Measurements from ENCODE around the gene HEXIM2. TPM values are rescaled to one million over a fixed set of nuclear protein-coding genes. Genes with fewer than 3 reads are reported as not detected.

The HEXIM2 gene
- total RNA-seq, 1 experiment from 2014 or later: 13.5 TPM

- DNase-seq (ENCODE audit: low read depth, low spot score): no peak
- Histone ChIP-seq H3K36me3 (ENCODE audit: control insufficient read depth in 1 of 2, insufficient read depth in 2 of 2, low read length in 2 of 2) (no peaks in the 10 kb centered on the region), H3K79me2 (ENCODE audit: insufficient read depth, low read length) (peaks cover 52% of the 10 kb centered on the region), H3K4me2 (ENCODE audit: low read length) (peak overlapping the region; percentile 100), H3K4me3 (replicated peaks in 1 of 2; ENCODE audit: low read depth in 1 of 2, low read length in 2 of 2) (peak overlapping the region; percentile 84 to 86), H3K9me2 (ENCODE audit: insufficient read depth) (no peaks in the 10 kb centered on the region), H3K9ac (ENCODE audit: low read length) (peak overlapping the region; percentile 82), H3K27me3 (ENCODE audit: insufficient read depth, low read length) (no peaks in the 10 kb centered on the region), H3K4me1 (ENCODE audit: control insufficient read depth in 1 of 2, insufficient read depth in 2 of 2, low read length in 2 of 2) (peaks cover 56 to 74% of the 10 kb centered on the region in 2 experiments), H3K27ac (ENCODE audit: low read depth, low read length) (peak overlapping the region; percentile 89), H4K20me1 (ENCODE audit: insufficient read depth) (no peaks in the 10 kb centered on the region), H3K9me3 (ENCODE audit: control insufficient read depth in 1 of 2, insufficient read depth in 1 of 2, low read depth in 1 of 2, low read length in 2 of 2) (no peaks in the 10 kb centered on the region), H2AFZ (ENCODE audit: low read depth, low read length, poor library complexity, severe bottlenecking) (no peak overlapping the region)
- TF ChIP-seq SP1 (IDR thresholded peaks at IDR 0.05; ENCODE audit: low read depth): no peak
- TF ChIP-seq REST (IDR thresholded peaks at IDR 0.05; ENCODE audit: low read depth): no peak
- TF ChIP-seq POLR2A (IDR thresholded peaks at IDR 0.05; ENCODE audit: borderline replicate concordance, extremely low read depth, insufficient read depth, insufficient read length): no peak
- no peak for TF ChIP-seq ELF1 (IDR thresholded peaks at IDR 0.05; ENCODE audit: borderline replicate concordance, low read depth)
- no peak for TF ChIP-seq FOSL1 (IDR thresholded peaks at IDR 0.05; ENCODE audit: low read depth)
- ChIA-PET POLR2A (interaction anchor here (3.2 kb wide), 1 partner anchor 18 kb away, joined by 15 read pairs; the partner anchor contains the start of gene HEXIM1), CTCF (interaction anchor here (0.6 to 1.5 kb wide), 4 partner anchors 22 to 1474 kb away, joined by 3 to 6 read pairs (median 4); partner anchors contain the start of gene NMT1), RAD21 (ENCODE audit: low non-redundant PET in 1 of 2, low total read pairs in 2 of 2, uncharacterized antibody in 2 of 2, unreplicated experiment in 2 of 2) (no interaction called here)
- TSS peak; percentile 61 for BruUV-seq (replicated peaks)
- ATAC-seq: no peak
- intact Hi-C loops (cut with micrococcal nuclease): loop anchor here (5.0 to 10.0 kb wide), 3 partner anchors 69 to 356 kb away; partner anchors contain the start of gene NMT1
Measured at GRCh38 chr17:45130681-45131615, 30.7 kb upstream of the HEXIM2 start.

Measured in HCT116 (cell line).